ENCODE data around the gene HMCN1.
"Not testable (repeated sequence)": the region's sequence is repeated elsewhere in the genome, so short reads cannot be mapped to it uniquely, and the experiment has no call there.

The HMCN1 gene

DNA sequence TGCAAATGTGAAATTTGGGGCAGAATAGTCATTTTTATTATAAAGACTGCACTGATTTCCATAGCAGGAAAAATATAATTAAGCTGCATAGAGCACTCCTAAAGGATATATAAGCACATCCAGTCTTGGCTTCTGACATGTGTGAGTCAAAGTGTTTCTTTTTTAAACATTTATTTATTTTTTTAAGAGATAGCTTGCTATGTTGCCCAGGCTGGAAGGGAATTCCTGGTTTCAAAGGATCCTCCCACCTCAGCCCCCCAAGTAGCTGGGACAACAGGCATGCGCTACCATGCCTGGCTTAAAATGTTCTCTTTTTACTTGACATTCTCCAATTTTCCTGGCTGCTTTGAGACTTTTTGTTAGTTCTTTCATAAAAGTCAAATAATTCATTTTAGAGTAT, 126.1 kb downstream of the HMCN1 start:
- no peak for DNase-seq

DNA sequence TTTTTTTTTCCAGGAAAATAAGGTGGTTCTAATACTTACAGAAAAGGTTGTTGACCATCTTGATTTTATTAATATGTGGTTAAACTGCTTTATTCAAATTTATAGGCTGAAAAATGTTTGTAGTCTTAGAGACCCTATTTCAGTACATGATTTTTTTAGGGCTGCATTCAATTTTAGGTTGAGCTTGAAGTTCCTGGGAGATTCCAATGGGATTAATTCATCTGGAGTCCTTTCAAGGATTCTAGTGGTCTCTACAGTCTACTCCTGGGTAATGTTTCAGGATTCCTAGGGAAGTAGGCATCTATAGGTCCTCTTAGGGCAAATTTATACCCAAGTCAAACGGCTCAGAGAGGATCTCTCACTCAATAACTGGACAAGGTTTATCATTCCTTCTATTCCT, 126.7 kb downstream of the HMCN1 start:
- no peak for DNase-seq

DNA sequence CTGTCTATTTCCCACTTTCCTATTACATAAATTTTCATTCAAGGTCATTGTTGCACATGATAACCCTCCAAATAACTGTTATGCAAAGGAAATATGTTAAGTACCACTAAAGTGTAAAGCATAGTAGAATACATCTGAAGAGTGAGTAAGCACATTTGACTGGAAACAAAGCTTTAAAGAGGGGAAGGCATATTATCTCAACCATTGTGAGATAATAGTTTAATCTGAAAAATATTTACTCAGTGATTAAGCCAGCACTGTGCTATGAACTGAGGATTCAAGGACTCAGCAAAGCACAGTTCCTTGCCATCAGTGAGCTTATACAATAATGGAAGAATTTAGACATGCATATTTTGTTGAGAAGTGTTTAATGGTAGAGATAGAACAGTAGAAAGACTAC, 127.4 kb downstream of the HMCN1 start:
- no peak for DNase-seq

DNA sequence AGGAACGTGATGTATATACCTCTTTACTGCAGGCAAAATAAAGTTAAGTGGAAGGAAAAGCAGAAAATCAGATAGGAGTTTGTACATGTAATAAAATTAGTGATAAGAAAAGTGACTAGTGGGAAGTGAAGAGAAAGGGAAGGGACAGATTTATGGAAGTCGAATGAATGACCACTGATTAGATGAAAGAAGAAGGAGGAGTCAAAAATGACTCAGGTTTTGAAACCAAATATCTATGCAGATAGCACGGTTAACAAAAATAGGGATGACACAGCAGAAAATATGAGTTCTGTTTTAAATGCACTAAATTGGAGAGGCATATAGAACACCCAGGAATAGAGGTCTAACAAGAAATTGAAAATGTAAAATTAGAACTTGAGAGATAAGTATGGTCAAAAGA, 128.0 kb downstream of the HMCN1 start:
- no peak for DNase-seq

DNA sequence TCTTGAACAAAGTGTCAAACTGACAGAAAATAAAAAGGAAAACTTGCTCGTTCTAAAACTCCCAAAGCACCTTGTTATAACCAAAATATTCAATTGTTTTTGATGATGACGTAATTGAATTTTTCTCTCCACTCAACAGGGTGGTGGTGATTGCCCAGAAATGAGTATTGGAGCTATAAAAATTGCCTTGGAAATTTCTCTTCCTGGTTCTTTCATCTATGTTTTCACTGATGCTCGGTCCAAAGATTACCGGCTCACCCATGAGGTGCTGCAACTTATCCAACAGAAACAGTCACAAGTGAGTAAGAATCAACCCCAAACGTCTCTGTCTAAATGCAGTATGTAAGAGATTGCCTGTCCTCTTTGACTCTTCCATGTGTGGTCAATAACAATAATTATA, 130.1 kb downstream of the HMCN1 start:
- no peak for DNase-seq

DNA sequence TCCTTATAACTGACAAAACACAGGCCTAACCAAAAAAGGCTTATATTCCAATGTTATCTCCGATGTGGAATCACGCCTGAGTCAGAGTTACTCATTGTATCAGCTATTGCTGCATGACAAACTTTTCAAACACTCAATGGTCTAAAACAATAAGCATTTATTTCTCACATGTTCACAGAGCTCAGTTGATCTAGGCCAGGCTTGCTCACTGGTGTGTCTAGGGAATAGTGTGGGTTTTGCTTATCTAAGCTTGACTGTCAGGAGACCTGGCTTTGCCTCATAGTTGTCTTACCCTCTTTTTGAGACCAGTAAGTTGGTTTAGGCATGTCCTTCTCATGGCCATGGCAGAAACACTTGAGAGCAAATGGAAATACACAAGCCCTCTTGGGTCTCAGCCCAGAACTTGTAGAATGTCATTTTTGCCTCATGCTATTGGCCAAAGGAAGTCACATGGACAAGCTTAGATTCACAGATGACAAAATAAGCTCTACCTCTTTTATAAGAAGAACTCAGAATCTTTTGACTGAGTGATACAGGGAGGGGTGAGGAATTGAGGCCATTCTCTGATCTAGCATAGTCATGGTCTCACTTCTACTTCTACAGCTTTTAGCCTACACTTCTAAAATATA, 130.8 kb downstream of the HMCN1 start:
- no peak for DNase-seq

DNA sequence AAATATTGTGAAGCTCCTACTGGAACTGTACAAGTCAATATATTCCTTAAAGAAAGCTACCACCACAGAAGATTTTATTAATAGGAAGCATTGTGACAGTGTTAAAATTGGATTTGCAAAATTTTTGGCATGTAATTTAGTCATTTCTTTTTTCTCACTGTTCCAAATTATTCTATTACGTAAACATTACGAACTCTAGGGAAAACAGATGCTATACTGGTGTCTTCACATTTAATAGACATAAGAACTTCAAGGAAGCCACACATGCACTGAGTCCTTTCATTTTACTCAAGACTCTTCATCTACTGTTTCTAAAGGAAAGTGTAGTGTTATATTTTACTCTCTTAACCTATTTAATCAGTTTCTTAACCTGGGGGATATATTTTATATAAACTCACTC, 135.4 kb downstream of the HMCN1 start:
- DNase-seq: no peak

DNA sequence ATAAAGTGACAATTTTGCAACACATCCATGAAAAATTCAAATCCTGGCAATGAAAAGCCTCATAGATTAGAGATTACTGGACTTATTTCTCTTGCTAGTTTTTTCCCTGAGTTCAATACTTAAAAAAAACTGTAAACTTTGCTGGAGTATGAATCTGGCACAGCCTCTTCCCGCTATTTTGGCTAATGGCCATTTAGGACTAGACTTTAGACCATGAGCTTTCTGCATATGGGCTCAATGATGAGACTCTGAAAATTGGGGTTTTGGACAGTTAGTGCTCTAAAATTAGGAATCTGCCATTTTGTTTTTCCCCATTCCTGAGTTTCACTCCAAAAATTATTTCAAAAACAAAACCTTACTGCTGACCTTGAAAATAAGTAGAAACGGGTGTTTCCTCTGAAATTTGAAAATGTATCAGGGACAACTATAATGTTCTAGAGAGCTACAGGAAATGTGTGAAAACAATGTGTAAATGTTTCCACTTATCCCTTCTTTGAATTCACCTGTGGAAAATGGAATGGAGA, 137.5 kb downstream of the HMCN1 start:
- no peak for DNase-seq

DNA sequence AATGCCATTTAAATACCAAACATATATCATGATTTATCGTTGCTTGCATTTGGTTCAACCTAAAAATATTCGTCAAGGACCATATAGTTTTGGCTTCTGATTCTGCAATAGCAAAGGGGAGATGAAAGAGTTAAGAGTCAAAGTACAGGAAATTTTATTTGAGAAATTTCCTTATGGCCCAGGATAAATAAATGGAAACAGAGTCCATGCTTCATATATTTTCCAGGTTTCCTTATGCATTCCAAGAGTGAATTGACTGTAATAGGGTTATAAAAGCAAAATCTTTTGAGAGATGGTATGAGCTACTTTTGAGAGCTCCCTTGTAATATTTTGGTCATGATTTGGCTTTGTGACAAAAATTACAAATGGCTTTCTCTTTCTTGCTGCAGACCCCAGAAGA, 140.1 kb downstream of the HMCN1 start:
- DNase-seq: no peak

DNA sequence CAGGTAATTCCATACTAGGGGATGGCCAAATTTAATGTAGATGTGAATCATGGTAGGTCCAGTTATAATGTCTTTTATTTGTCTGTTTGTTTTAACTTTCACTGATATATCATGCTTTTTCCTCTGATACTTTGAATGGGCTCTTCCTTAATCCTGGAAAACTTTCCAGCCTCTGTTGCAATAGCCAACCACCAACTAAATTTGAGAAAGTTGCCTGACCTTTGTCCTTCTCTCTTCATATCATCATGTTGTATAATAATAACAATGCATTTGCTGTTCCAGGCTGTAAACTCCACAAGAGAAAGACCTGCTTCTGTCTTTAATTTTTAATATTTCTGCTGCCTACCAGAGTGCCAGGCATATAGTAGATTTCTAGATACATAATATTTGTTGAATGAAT, 146.1 kb downstream of the HMCN1 start:
- DNase-seq: no peak

DNA sequence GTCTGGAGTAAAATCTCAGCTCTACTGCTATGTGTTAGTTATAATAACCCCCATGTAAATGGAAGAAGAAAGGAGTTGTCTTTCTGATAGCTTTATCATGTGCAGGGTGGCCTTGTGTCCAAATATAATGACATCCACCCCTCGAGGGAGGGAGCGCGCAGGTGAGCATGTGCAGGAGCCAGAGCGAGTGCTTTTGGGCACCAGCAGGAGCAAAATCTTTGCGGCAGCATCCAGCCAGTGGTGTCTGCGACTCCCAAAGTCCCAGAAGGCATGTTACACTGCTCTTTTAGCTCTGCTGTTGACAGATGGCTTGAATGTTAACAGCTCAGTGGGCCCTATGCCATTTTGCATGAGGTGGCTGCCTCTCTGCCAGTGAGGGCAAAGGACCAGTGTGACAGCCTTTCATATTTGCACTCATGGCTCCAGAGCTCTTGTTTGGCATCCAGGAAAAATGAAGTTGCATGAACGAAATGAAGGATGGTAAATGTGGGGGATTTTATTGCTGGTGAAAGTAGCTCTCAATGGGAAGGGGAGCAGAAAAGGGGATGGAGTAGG, 146.7 kb downstream of the HMCN1 start:
- DNase-seq: no peak

DNA sequence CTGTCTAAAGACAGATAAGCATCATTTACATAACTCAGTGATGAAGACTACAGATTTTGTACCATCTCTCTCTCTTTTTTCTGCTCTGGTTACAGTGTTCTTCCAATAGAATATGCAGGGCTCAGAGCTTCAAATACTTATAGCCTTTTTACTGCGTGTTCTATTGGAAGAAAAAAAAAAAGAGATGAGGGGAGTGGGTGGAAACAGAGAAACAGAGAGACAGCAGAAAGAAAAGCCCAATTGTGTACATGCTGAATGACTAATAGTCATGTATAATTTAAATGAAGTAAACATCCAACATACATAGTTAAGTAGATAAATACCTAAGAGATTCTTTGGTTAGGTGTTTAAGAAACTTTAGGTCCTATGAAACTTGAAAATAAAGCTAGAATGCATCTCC, 151.9 kb downstream of the HMCN1 start:
- no peak for DNase-seq

DNA sequence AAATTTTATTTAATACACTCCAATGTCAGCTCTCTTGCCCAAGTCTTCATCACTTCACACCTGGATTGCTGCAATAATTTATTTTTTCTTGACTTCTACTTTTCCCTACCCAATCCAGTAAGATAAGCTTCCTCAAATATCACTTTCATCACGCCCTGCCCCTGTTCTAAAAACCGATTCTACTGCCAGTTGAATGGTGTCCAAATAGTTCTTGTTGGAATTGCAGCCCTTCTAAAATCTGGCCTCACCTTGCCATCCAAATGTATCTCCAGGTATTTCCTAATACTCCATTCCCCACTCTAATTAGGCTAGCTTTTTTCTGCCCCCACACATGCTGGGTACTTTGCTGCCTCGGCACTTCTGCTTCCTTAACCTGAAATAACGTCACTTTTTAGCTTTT, 152.5 kb downstream of the HMCN1 start:
- DNase-seq: no peak

DNA sequence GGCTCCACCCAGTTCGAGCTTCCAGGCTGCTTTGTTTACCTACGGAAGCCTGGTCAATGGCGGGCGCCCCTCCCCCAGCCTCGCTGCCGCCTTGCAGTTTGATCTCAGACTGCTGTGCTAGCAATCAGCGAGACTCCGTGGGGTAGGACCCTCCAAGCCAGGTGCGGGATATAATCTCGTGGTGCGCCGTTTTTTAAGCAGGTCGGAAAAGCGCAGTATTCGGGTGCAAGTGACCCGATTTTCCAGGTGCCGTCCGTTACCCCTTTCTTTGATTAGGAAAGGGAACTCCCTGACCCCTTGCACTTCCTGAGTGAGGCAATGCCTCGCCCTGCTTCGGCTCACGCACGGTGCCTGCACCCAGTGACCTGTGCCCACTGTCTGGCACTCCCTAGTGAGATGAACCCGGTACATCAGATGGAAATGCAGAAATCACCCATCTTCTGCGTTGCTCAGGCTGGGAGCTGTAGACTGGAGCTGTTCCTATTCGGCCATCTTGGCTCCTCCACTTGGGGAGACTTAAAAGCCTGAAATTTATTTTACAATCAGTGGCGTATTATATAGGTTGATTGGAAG, 158.7 kb downstream of the HMCN1 start:
- DNase-seq: not testable (repeated sequence)

DNA sequence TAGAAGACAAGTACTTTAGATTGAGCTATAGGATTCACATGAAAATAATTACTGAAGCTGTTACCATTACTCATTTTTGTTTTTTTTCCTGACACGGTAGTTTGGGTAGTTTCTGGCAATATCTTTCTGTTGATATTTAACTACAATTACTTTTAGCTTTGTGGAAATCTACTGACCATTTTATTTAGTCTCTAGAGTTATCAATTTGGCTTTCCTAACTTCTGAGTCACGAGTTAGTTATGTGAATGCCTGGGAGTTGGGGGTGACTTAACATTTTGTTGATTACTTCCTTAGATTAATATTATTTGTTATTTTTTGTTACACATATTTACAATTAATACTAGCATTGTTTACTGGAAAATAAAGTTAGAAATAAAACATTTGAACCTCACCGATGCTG, 160.6 kb downstream of the HMCN1 start:
- DNase-seq: no peak

DNA sequence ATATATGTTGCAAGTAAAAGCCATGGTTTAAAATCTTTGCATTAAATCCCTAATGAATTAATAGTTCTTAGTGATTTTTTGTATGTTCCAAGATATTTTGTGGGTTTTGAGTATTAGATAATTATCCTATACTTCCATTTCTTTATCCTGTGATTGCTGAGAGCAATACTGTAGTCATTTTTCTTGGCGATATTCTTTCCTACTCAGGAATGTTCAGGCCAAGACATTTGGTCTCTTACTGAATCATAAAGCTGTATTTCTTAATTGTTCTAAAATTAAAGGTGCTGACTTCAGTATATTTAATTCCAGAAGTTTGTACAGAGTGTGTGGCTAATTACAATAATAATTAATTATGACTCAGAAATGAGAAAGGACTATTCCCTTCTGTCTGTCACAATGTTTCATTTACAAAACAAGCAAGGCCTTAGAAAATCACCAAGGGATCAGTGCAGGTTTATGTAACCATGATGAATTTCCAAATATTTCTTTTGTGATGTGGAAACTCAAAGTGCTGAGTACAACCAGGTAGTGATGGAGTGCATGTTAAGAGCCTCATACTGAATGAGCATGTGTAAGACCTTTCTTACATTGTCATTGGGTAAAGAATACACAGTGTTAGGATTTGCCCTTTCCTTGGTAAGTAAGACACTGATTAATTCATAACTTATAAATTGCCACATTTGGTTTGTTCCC, 161.2 kb downstream of the HMCN1 start:
- no peak for DNase-seq

DNA sequence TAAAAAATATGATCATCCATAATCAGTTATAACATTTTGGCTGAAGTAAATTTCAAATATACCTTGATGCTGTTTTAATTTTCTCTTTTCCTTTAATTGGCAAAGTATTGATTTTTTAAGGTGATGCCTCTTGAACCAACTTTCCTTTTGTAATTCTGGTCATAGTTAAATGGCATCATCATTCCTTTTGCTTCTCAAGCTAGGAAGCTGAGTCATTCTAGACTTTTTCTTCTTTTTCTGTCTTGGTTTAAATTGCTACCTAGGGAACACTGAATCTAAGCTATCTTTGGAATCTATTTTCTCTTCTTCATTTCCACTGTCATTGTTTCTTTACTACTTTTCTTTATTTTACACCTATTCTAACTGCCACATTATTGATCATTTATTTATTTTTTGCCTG, 162.7 kb downstream of the HMCN1 start:
- DNase-seq: no peak

DNA sequence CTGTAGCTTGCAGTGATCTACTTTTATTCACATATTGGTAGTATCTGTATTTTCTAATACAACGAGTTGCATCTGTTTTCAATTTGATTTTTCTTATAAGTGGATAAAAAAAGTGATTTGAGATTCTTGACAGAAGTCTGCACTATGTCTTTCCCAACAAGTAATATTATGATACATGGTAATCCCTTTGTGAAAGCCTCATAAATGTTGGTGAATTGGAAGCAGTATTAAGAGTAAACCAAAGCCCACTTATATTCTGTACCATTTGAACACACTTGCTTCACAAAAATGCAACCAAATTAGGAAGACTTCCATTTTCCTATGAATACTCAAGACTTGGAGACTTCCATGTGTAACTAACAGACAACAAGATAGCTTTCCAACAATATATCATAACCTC, 172.0 kb downstream of the HMCN1 start:
- no peak for DNase-seq

DNA sequence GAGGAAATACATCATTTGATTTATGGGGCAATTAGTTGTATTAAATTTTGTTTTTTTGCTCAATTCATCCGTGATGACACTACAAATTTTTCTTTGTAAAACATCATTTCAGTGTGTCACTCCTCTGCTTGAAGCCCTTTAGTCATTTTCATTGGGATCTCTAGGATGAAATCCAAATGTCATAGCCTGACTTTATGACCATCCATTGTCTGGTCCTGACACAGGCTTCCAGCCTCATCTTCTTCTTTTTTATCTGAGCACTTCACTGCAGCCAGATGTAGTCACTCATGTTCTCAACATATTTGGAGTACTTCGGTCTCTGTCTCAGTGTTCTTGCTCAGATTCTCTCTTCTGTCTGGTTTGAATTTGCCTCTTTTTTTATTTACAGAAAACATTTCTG, 173.1 kb downstream of the HMCN1 start:
- no peak for DNase-seq

DNA sequence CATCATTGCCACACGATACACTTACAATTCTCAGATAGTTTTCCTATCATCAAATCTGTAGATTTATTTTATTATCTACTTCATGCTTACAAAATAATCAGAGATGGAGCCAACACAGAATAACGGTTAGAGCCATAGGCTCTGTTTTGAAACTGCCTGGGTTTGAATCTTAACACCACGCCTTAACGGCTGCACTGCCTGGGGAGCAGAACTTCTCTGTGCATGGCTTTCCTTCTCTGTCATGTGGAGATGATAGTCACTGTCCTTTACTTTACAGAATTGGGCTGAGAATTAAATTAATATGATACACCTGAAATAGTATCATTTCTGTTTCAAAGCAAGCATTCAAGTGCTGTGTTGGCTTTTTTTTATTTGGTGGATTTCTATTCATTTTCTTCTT, 177.8 kb downstream of the HMCN1 start:
- DNase-seq: no peak

DNA sequence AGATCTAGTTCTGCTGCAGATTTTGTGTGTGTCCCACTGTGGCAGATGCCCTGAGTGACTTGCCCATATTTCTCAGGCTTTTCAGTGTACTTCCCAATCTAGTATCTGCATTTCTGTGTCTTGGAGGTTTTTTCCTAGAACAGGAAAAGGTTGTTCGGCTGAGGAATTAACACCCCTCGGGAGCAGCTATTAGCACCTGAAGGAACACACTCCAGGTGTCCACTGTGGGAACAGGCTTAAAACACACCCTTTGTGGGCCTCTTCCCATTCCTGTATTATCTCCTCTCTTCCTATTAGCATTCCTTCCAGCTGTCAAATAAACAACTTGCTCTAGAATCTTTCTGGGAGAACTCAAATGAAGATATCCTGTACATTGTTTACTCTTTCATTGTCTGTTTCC, 178.3 kb downstream of the HMCN1 start:
- no peak for DNase-seq

DNA sequence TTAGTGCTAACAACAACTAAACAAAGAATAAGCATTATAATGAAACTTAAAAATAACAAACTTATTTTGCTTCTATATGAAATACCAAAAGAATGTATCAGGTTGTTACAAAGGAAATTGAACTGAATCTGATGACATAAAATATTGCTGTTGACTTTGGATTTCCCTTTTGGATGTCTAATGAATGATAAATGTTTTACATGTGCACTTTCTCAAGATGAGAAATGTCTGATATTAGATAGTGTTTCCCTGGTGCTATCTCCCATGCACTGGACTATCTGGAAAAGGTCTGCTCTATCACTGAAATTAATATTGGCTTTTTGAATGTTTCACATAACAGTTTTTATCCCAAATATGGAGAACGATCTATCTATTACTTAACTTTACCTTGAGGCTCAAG, 179.9 kb downstream of the HMCN1 start:
- no peak for DNase-seq

DNA sequence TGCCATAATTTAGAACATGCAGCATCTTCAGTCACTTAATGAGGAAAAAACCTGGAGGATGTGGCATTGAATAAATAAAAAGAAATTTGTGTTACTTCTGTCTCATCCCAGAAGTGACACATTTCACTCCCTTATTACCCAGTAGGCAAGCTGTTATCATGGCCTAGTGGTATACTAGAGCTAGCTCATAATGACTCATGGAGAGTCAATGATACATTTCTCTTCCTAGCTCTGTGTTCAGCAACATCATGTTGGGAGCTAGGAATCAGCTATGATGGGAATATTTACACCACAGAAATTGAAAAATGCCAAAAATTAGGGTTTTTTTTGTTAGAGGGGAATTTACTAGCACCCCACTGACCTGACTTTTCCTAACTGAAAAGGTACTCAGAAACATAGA, 182.7 kb downstream of the HMCN1 start:
- DNase-seq: no peak

DNA sequence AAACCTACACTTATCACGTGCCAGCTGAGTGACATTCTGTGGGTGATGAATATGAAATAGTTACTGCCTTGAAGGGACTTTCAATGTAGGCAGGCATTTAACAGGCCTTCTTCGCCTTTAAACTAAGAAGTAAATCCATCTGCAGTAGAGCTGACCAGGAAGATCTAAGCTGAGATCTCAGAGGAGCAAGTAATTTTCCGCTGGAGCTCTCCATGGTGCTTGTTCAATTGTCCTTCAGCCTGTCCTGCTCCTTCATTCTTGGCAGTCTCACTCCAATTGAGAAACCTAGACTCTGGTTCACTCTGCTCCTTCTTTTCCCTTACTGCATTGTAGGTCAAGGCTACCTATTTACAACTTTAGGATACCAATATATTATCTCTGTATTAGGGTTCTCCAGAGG, 183.5 kb downstream of the HMCN1 start:
- no peak for DNase-seq

All from CD4-positive, alpha-beta T cell treated with Interleukin-10 for 1 hour (primary cell).